AG08395 (cell line): ENCODE results near the gene ENAH.
"Not testable (repeated sequence)": the region's sequence is repeated elsewhere in the genome, so short reads cannot be mapped to it uniquely, and the experiment has no call there.

Experiments
- DNase-seq: peaks from one replicate; pipeline ENCODE4 v3.0.0; 2012; ENCODE audit warnings: mixed read lengths, low spot score

The ENAH gene

GRCh38 chr1:225525377-225525776, 127.5 kb downstream of the ENAH start:
- DNase-seq: no peak

GRCh38 chr1:225524570-225524969, 128.4 kb downstream of the ENAH start:
- no peak for DNase-seq

- DNase-seq: no peak
These were observed 129.5 kb downstream of the ENAH start for GRCh38 chr1:225523263-225523950.

GRCh38 chr1:225522588-225523262, 130.2 kb downstream of the ENAH start:
- DNase-seq: no peak

- no peak for DNase-seq
These were observed 132.2 kb downstream of the ENAH start for GRCh38 chr1:225520587-225521227.

GRCh38 chr1:225519166-225519863, 133.6 kb downstream of the ENAH start:
- no peak for DNase-seq

GRCh38 chr1:225517697-225518096, 135.2 kb downstream of the ENAH start:
- DNase-seq: no peak

GRCh38 chr1:225517221-225517620, 135.7 kb downstream of the ENAH start:
- no peak for DNase-seq

- no peak for DNase-seq
These were observed 138.2 kb downstream of the ENAH start for GRCh38 chr1:225514671-225515081.

- DNase-seq: not testable (repeated sequence)
These were observed 139.3 kb downstream of the ENAH start for GRCh38 chr1:225513576-225513975.

- DNase-seq: no peak
These were observed 141.0 kb downstream of the ENAH start for GRCh38 chr1:225511828-225512381.

- DNase-seq: not testable (repeated sequence)
These were observed 142.2 kb downstream of the ENAH start for GRCh38 chr1:225510740-225511139.

GRCh38 chr1:225509770-225510169, 143.2 kb downstream of the ENAH start:
- DNase-seq: no peak

- no peak for DNase-seq
These were observed 143.6 kb downstream of the ENAH start for GRCh38 chr1:225509376-225509707.

- DNase-seq: peak; percentile 91
These were observed 144.2 kb downstream of the ENAH start for GRCh38 chr1:225508538-225509375.

GRCh38 chr1:225506727-225507126, 146.2 kb downstream of the ENAH start:
- no peak for DNase-seq

GRCh38 chr1:225504776-225505175, 148.1 kb downstream of the ENAH start:
- DNase-seq: no peak

- no peak for DNase-seq
These were observed 152.2 kb downstream of the ENAH start for GRCh38 chr1:225500624-225501192.

- DNase-seq: no peak
These were observed 154.3 kb downstream of the ENAH start for GRCh38 chr1:225498549-225499136.

- no peak for DNase-seq
These were observed 158.0 kb downstream of the ENAH start for GRCh38 chr1:225494789-225495359.
